Colonic mucosa (tissue), 4 donors: ENCODE results near the gene ITGB5. TPM values are rescaled to one million over a fixed set of nuclear protein-coding genes. Genes with fewer than 3 reads are reported as not detected.

ENCODE experiments used
- DNase-seq: peaks from one replicate; pipeline ENCODE4 v3.0.0-alpha.2; 2020
- H3K27ac ChIP-seq: fragments of 200-600 bp; one replicate; pipeline ENCODE4 v1.8.0; 2021
- H3K27me3 ChIP-seq: fragments of 200-600 bp; one replicate; pipeline ENCODE4 v1.8.0; 2021
- H3K36me3 ChIP-seq: fragments of 200-600 bp; one replicate; pipeline ENCODE4 v1.8.0; 2021
- H3K4me1 ChIP-seq: fragments of 200-600 bp; one replicate; pipeline ENCODE4 v1.8.0; 2021; ENCODE audit warnings: mild to moderate bottlenecking
- H3K4me3 ChIP-seq: fragments of 200-600 bp; one replicate; pipeline ENCODE4 v1.8.0; 2021
- H3K9ac ChIP-seq, 2 donors: one replicate each; pipeline ENCODE4 v1.7.0; 2013; ENCODE audit warnings: control low read depth in 2 of 2, low read depth in 2 of 2, low read length in 2 of 2
- H3K9me3 ChIP-seq: fragments of 200-600 bp; one replicate; pipeline ENCODE4 v1.8.0; 2021
- CTCF ChIP-seq: fragments of 200-600 bp; IDR thresholded peaks from one replicate; pipeline ENCODE4 v1.8.0; 2022; ENCODE audit warnings: antibody characterized with exemption, mild to moderate bottlenecking
- intact Hi-C: fragments of 100-400 bp; cut with DNase I; formaldehyde crosslinking; loops from one replicate; pipeline ENCODE4 v1.14.1; 2022
- microRNA-seq: library from miRNA; unstranded; fragments of <30 nt; microRNA quantifications from one replicate; pipeline ENCODE4, GENCODE V29; 2019
- total RNA-seq, 2 donors: library from RNA; stranded (reverse); fragmentation: NEBNext Ultra II Directional in 1 of 2; extraction: Animal tissue kit (Norgen Biotek cat#: 25700) in 1 of 2; gene quantifications; one replicate each; pipeline ENCODE4 v1.2.1, GENCODE V29; 2021
- donor health status: healthy.
- donor health status: DM: no; HTN: no; CAD: no.
- donor health status: DM: no; HTN: no; CAD: no.

The ITGB5 gene
- total RNA-seq, 2 donors from 2014 or later, result 74.4 to 74.8 TPM

DNA sequence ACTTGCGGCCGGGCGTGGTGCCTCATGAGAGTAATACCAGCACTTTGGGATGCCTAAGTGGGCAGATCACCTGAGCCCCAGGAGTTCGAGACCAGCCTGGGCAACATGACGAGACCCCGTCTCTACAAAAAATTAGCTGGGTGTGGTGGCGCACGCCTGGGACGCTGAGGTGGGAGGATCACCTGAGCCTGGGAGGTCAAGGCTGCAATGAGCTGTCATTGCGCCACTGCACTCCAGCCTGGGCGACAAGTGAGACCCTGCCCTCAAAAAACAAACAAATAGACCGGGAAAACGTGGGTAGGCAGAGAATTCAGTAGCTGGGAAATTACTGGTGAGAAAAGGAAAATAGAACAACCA lies 156.2 kb downstream of the ITGB5 start:
- Histone ChIP-seq H3K4me1 (peaks cover 11% of the 10 kb centered on the region), H3K9ac (peak overlapping the region; percentile 80), H3K27ac (peak overlapping the region; percentile 38), H3K27me3 (no peaks in the 10 kb centered on the region), H3K9me3 (no peaks in the 10 kb centered on the region), H3K36me3 (no peaks in the 10 kb centered on the region), H3K4me3 (peak overlapping the region; percentile 77)
- no peak for DNase-seq
- intact Hi-C loops, result no loop called here
- TF ChIP-seq CTCF, result no peak

DNA sequence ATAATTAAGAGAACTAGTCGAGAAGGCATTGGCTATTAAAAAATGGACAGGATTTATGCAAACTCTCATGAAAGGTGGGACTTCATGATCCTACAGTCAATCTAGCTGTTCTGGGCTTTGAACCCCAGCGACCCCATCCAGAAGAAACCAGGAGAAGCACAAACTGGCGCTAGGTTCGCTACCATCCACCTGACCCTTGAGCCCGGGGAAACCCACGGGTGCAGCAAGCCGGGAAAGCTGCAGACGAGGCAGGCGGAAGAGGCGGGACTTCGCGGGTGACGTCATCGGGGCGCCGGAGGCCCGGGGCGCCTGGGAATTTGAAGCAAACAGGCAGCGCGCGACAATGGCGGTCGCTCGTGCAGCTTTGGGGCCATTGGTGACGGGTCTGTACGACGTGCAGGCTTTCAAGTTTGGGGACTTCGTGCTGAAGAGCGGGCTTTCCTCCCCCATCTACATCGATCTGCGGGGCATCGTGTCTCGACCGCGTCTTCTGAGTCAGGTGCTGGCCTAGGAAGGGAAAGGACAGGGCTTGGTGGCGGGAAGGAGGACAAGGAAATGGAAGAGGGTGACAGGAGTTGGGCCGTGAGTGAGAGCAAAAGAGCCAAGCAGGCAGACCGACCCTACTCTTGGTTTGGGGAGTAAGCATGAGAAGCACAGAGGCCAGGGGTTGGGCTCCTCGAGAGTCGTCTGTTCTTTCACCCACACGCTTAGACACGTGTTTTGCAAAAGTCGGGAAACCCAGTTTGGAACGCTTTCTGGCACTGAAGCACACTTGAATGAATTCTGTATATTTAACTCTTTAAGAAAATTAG lies 156.8 kb downstream of the ITGB5 start, which contains the start of gene UMPS:
Gene UMPS (plus strand): TSS at position 324 of the 812 bp plus-strand sequence. CDS start 20 bp downstream, at position 344.
- Histone ChIP-seq H3K27ac (peak within 1 kb of the TSS; percentile 38), H3K4me3 (peak within 1 kb of the TSS; percentile 77), H3K4me1 (peaks cover 11% of the 10 kb centered on the region), H3K9ac (peak within 1 kb of the TSS; percentile 80), H3K36me3 (no peaks in the 10 kb centered on the region), H3K27me3 (no peaks in the 10 kb centered on the region), H3K9me3 (no peaks in the 10 kb centered on the region)
- no peak for TF ChIP-seq CTCF
- peak; percentile 95 for DNase-seq
- intact Hi-C loops, result no loop called here

- TF ChIP-seq CTCF, result no peak
- intact Hi-C loops, result no loop called here
- Histone ChIP-seq H3K27me3 (no peaks in the 10 kb centered on the region), H3K4me3 (no peak overlapping the region), H3K36me3 (no peaks in the 10 kb centered on the region), H3K9ac (no peak overlapping the region), H3K9me3 (no peaks in the 10 kb centered on the region), H3K27ac (no peak overlapping the region), H3K4me1 (no peaks in the 10 kb centered on the region)
- DNase-seq, result no peak
Measured at GRCh38 chr3:124722589-124722988, 164.6 kb downstream of the ITGB5 start.

- no peak overlapping the region for H3K27ac ChIP-seq
- no peaks in the 10 kb centered on the region for H3K36me3 ChIP-seq
- H3K9me3 ChIP-seq, result no peaks in the 10 kb centered on the region
- intact Hi-C loops, result no loop called here
- H3K27me3 ChIP-seq, result no peaks in the 10 kb centered on the region
- H3K4me3 ChIP-seq, result no peak overlapping the region
- H3K9ac ChIP-seq, result no peak overlapping the region
- TF ChIP-seq CTCF, result no peak
- DNase-seq, result no peak
- H3K4me1 ChIP-seq, result no peaks in the 10 kb centered on the region
Measured at GRCh38 chr3:124714223-124714853, 172.8 kb downstream of the ITGB5 start.

Small RNA genes within 50 kb of the gene (microRNA-seq; reads per million reads assigned to microRNA genes)
- not detected for gene MIR544B

Other genes with a start within 250 kb of the ITGB5 start
- 10 to 100 TPM; 23.4 to 37.7 TPM for gene UMPS, start 156.9 kb downstream of the ITGB5 start, total RNA-seq
- 100 to 1,000 TPM; 360 to 853 TPM for gene MUC13, start 47.4 kb upstream of the ITGB5 start, total RNA-seq
- gene HEG1, start 168.6 kb upstream of the ITGB5 start, total RNA-seq, result 10 to 100 TPM in 1 of 2 donors, 1 to 10 TPM in 1; 5.1 to 10.7 TPM